Inflammatory macrophage (primary cell): Measurements from ENCODE around the gene TUFT1.
"Not testable (repeated sequence)": the region's sequence is repeated elsewhere in the genome, so short reads cannot be mapped to it uniquely, and the experiment has no call there.

Experiments used
- DNase-seq, 2 donors: peaks; one replicate each; pipeline ENCODE4 v3.0.0-alpha.2; 2020 to 2022

The TUFT1 gene

GRCh38 chr1:151581921-151582320 lies 41.8 kb downstream of the TUFT1 start:
- DNase-seq, result no peak

GRCh38 chr1:151583796-151584195 lies 43.7 kb downstream of the TUFT1 start:
- DNase-seq, result no peak

GRCh38 chr1:151584278-151584677 lies 44.2 kb downstream of the TUFT1 start:
- DNase-seq, result no peak

GRCh38 chr1:151584780-151585179 lies 44.7 kb downstream of the TUFT1 start:
- no peak for DNase-seq

DNA sequence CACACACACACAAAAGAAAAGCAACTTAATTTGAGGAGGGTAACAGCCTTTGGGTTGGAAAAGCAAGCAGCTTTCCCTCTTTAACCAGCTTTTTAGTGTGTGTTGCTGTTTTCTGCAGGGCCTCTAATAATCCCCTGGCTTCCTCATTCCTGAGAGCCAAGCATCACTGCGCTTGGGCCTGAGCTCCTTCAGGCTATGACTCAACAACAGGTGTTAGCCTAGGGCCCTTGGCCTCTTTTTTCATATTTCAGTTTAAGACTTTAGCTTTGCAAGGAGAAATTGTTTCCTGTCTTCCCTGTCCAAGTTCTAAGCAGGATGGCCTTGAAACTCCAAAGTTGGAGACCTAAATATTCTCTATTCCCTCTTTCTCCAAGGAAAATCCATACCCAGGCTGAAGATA lies 45.5 kb downstream of the TUFT1 start:
- no peak for DNase-seq

- no peak for DNase-seq
Measured at GRCh38 chr1:151590961-151591360, 50.9 kb downstream of the TUFT1 start.

- no peak for DNase-seq
Measured at GRCh38 chr1:151593730-151594129, 53.6 kb downstream of the TUFT1 start.

DNA sequence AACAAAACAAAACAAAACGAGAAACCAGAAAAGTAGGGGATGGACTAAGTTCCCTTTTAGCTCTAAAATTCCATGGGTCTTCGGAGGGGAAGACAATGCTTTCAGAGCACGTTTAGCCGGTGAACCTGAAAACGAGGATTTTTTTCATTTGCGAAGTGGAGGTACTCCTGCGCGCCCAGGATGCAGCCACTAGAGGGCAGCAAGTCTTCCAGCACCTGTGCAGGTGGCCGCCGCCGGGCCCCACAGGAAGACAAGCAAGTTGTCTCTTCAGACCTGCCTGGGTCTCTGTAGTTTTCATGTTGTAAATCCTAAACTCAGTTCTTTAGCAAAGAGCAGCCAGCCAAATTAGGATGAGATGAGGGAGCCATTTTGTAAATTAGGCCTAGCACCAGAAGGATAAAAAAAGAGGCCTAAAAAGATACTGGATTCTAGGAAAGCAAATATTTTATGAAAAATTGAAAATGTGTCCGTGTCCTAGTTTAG lies 54.1 kb downstream of the TUFT1 start:
- DNase-seq, result peak; percentile 32 to 42

- no peak for DNase-seq
Measured at GRCh38 chr1:151596166-151596953, 56.3 kb downstream of the TUFT1 start.

DNA sequence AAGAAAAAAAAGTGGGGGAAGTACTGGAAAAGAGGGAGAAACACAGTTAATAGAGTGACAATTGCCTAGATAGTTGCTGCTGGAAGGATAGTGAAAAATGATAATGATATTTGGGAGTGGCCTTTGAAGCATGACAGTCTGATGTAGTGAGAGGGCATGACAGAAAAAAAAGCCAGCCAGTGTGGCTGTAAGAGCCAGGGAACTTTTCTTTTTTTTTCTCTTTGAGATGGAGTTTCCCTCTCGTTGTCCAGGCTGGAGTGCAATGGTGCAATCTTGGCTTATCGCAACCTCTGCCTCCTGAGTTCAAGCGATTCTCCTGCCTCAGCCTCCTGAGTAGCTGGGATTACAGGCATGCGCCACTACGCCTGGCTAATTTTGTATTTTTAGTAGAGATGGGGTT lies 62.4 kb downstream of the TUFT1 start:
- DNase-seq, result not testable (repeated sequence)

GRCh38 chr1:151604291-151604690 lies 64.2 kb downstream of the TUFT1 start:
- DNase-seq, result no peak

DNA sequence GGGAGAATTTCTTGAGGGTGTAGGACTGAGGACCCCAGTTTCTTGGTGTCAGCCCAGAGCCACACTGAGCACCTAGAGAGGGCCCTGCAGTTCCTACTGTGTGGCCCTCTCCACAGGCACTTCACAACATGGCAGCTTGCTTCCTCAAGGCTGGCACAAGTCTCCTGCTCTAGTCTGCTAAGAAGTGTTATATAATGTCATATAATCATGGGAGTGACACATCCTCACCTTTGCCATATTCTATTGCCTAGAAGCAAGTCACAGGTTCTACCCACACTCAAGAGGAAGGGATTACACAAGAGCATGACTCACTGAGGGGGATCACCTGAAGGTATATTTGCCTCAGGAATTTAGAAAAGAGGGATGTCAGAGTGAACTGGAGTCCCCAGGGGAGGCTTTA lies 66.3 kb downstream of the TUFT1 start:
- DNase-seq, result peak; percentile 19 to 37

DNA sequence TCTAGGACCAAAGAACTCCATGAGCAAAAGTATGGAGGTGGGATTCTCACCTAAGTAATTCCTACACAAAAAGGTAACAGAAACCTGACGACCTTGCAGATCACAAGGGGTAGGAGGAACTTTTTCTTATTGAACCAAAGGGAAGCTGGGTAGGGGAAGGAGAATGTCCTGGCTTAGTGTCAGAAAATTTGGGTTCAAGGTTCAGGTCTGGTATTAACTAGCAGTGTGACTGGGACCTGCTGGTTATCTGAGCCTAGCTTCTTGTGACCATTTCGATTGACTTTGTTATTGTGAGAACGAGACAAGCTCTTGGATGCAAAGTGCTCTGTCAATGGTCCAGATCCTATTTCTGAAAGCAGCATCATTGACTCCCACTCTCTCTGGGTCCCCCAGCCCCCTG lies 66.7 kb downstream of the TUFT1 start:
- DNase-seq, result no peak

DNA sequence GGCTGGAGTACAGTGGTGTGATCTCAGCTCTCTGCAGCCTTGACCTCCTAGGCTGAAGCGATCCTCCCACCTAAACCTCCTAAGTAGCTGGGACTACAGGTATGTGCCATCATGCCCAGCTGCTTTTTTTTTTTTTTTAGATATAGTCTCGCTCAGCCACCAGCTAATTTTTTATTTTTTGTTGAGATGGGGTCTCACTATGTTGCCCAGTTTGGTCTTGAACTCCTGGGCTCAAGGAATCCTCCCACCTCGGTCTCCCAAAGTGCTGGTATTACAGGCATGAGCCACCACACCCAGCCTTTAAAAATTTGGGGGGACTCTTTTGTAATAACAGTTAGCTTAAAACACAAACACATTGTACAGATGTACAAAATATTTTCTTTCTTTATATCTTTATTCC lies 70.0 kb downstream of the TUFT1 start:
- no peak for DNase-seq

DNA sequence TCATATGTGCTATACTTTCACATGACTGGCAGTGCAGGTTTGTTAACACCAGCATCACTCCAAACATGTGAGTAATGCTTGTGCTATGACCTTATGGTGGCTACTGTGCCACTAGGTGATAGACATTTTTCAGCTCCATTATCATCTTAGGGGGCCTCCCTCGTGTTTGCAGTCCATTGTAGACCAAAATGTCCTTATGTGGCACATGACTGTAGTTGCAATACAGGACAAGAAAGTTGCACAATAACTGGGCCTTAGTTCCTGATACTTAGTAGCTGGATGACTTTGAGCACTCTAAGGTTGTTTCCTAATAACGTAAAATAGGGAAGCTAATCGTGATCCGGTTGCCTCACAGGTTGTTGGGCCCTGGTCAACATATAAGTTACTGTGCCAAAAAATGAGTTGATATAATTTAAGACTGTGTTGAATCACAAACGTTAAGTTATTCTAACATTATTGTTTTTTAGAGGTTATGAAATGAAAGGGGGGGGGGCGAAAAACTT lies 71.2 kb downstream of the TUFT1 start:
- DNase-seq, result peak; percentile 98 to 99

GRCh38 chr1:151611832-151612500 lies 71.9 kb downstream of the TUFT1 start, which contains the start of gene SNX27:
Gene SNX27 (plus strand): TSS chr1:151612050. CDS start chr1:151612202, 152 bp downstream.
- peak; percentile 94 for DNase-seq

DNA sequence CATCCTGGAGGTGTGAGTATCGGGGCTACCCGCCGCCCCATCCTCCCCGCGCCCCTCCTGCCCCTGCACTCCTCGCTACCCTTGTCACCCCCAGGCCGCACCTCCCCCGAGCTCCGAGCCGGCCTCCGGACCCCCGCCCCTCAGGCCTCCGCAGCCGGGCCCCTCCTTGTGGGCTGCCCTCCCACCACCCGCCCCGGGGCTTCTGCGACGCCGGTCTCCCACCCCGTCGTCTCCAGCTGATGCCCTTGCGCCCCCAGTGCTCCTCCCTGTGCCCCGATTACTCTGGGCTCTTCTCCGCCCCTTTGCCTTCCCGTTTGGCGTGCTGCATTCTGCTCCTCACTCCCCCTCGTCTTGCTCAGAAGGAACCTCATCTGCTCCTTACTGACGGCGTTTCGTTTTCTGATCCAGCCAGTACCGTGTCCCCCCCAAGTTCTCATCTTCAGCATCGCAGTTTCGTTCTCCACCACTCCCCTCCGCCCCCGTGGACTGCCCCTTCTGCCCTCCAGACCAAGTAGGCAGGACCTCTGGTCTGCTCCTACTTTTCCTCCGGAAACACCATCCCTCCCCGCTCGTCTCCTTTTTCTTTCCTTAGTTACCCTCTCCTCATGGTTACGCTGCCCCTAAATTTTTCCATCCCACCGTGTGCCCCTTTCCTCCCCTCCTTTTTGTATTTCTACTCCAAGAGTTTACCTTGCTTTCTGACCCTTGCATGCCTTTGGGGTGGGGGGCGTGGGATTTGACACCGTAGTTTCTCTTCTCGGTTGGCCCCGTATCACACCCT lies 72.6 kb downstream of the TUFT1 start:
- DNase-seq, result peak in 1 of 2 donors; percentile 31

GRCh38 chr1:151613282-151613780 lies 73.2 kb downstream of the TUFT1 start:
- DNase-seq, result no peak

DNA sequence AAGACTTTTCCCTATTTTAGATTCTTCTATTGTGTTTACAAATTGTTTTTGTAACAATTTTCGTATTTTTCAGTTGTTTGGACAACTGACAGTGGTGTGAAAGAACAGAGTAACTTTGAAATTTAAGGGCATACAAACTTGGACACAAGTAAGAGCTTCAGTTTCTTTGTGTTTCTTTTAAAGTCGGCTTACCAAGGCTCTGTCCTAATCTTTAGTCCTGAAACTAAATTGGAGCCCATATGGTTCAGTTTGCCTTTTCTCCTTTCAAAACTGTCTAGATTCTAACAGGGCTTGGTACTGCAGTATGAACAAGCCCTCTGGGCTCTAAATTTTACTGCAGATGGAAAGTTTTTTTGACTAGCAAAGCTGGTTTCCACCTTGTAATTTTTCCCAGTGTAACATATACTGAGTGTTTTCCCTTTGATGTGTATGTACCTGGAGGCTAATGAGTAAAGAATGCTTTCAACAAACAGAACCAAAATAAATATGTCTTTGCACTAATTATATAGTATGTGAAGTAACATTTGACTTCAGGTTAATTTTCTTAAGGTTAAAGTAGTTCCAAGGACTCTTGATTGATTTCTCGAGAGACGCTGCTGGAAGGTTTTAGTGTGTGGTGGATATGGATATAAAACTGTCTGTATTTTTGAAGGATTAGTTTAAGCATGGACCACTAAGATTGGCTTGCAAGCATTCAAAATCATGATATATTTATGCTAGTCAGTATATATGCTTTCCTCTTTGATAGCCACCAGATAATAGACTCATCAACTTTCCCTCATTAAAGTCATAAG lies 75.8 kb downstream of the TUFT1 start:
- DNase-seq, result no peak

DNA sequence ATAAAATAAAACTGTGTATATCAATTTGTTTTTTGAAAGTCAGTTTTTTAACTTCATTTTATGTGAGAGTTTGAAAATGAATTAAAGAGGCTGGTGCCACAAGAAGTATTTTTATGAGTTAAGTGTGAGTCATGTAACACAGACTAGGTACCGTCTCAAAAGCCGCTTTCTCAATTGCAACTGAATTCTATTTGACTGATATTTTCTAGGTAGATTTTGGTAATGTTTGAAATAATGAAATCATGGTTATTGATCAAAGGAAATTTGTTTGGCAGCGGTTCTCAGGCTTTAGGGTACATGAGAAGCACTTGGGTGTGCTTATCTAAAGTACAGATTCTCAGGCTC lies 76.4 kb downstream of the TUFT1 start:
- DNase-seq, result no peak

DNA sequence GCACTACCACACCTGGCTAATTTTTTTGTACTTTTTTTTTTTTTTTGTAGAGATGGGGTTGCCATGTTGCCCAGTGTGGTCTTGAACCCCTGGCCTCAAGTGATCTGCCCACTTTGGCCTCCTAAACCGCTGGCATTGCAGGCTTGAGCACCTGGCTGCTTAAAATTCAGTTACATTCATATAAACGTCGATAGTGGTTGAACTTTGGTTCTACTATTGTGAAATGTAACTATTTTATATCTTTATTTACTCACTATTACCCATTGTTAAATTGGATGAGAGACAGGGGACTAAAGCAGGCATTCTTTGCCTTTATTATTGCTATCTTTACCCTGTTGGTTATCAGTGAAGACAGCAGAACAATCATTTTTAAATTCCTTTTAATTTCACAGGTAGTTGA lies 77.9 kb downstream of the TUFT1 start:
- no peak for DNase-seq

DNA sequence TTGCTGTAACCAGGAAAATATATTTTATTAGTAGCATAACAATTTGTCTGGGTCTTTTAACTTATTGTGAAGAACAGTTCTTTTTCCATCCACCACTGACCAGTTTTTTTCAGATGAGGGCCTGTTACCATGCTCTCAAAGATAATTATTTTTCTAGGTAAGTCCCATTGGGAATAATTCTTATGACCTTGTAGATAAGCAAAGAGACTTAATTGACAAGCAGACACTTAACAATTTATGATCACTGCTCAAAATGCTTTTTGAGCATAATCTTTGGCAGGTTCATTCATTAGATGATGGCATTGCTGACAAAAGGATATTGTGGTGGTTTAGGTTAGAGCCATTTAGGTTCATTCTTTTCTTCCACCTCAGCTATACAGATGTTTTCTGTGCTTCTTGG lies 78.4 kb downstream of the TUFT1 start:
- no peak for DNase-seq
